Measurements from ENCODE around the gene CEP290. TPM values are rescaled to one million over a fixed set of nuclear protein-coding genes. Genes with fewer than 3 reads are reported as not detected.

CEP290 gene
- total RNA-seq, 1 donor from 2014 or later = 42.5 TPM

- Mint-ChIP-seq H3K4me3 (no peak overlapping the region), H3K36me3 (peaks cover 48% of the 10 kb centered on the region), H3K27me3 (ENCODE audit: low read depth) (no peaks in the 10 kb centered on the region), H3K27ac (no peak overlapping the region), H3K9me3 (no peaks in the 10 kb centered on the region), H3K4me1 (peaks cover 3% of the 10 kb centered on the region)
- TF ChIP-seq CTCF (IDR thresholded peaks at IDR 0.05; ENCODE audit: unreplicated experiment) = no peak
- DNase-seq (ENCODE audit: low spot score in 2 of 2, unreplicated experiment in 2 of 2) = no peak
Observed at GRCh38 chr12:88058719-88059077, 83.2 kb downstream of the CEP290 start.

- no peak overlapping the region for H3K27ac Mint-ChIP-seq
- no peaks in the 10 kb centered on the region for H3K9me3 Mint-ChIP-seq
- peaks cover 45% of the 10 kb centered on the region for H3K36me3 Mint-ChIP-seq
- H3K4me3 Mint-ChIP-seq = no peak overlapping the region
- no peak for DNase-seq (ENCODE audit: low spot score in 2 of 2, unreplicated experiment in 2 of 2)
- no peak for TF ChIP-seq CTCF (IDR thresholded peaks at IDR 0.05; ENCODE audit: unreplicated experiment)
- H3K4me1 Mint-ChIP-seq = no peaks in the 10 kb centered on the region
- H3K27me3 Mint-ChIP-seq (ENCODE audit: low read depth) = no peaks in the 10 kb centered on the region
Observed at GRCh38 chr12:88057994-88058718, 83.7 kb downstream of the CEP290 start.

- H3K9me3 Mint-ChIP-seq = no peaks in the 10 kb centered on the region
- peaks cover 38% of the 10 kb centered on the region for H3K36me3 Mint-ChIP-seq
- no peak for TF ChIP-seq CTCF (IDR thresholded peaks at IDR 0.05; ENCODE audit: unreplicated experiment)
- no peak for DNase-seq (ENCODE audit: low spot score in 2 of 2, unreplicated experiment in 2 of 2)
- H3K27me3 Mint-ChIP-seq (ENCODE audit: low read depth) = no peaks in the 10 kb centered on the region
- H3K4me3 Mint-ChIP-seq = no peak overlapping the region
- H3K4me1 Mint-ChIP-seq = no peaks in the 10 kb centered on the region
- H3K27ac Mint-ChIP-seq = no peak overlapping the region
Observed at GRCh38 chr12:88056571-88056970, 85.3 kb downstream of the CEP290 start.

- H3K27me3 Mint-ChIP-seq (ENCODE audit: low read depth) = no peaks in the 10 kb centered on the region
- H3K36me3 Mint-ChIP-seq = peaks cover 24% of the 10 kb centered on the region
- no peak overlapping the region for H3K27ac Mint-ChIP-seq
- no peak overlapping the region for H3K4me3 Mint-ChIP-seq
- no peaks in the 10 kb centered on the region for H3K4me1 Mint-ChIP-seq
- no peak for DNase-seq (ENCODE audit: low spot score in 2 of 2, unreplicated experiment in 2 of 2)
- no peaks in the 10 kb centered on the region for H3K9me3 Mint-ChIP-seq
- no peak for TF ChIP-seq CTCF (IDR thresholded peaks at IDR 0.05; ENCODE audit: unreplicated experiment)
Observed at GRCh38 chr12:88052686-88053085, 89.2 kb downstream of the CEP290 start.

GRCh38 chr12:88044035-88044434 is 97.9 kb downstream of the CEP290 start:
- Mint-ChIP-seq H3K27ac (no peak overlapping the region), H3K4me3 (no peak overlapping the region), H3K27me3 (ENCODE audit: low read depth) (no peaks in the 10 kb centered on the region), H3K4me1 (peaks cover 7% of the 10 kb centered on the region), H3K36me3 (peaks cover 41% of the 10 kb centered on the region), H3K9me3 (no peaks in the 10 kb centered on the region)
- no peak for TF ChIP-seq CTCF (IDR thresholded peaks at IDR 0.05; ENCODE audit: unreplicated experiment)
- no peak for DNase-seq (ENCODE audit: low spot score in 2 of 2, unreplicated experiment in 2 of 2)

All from mesothelial cell of epicardium (in vitro differentiated cells).